ENCODE data around the gene AP5B1. TPM values are rescaled to one million over a fixed set of nuclear protein-coding genes. Genes with fewer than 3 reads are reported as not detected.

The AP5B1 gene
- total and polyA plus RNA-seq, 9 of the 15 experiments (the other 6 are each of a cell fraction or from before 2014, with no cell fraction given): 0.51 to 24.2 (median 5.1) TPM

DNA sequence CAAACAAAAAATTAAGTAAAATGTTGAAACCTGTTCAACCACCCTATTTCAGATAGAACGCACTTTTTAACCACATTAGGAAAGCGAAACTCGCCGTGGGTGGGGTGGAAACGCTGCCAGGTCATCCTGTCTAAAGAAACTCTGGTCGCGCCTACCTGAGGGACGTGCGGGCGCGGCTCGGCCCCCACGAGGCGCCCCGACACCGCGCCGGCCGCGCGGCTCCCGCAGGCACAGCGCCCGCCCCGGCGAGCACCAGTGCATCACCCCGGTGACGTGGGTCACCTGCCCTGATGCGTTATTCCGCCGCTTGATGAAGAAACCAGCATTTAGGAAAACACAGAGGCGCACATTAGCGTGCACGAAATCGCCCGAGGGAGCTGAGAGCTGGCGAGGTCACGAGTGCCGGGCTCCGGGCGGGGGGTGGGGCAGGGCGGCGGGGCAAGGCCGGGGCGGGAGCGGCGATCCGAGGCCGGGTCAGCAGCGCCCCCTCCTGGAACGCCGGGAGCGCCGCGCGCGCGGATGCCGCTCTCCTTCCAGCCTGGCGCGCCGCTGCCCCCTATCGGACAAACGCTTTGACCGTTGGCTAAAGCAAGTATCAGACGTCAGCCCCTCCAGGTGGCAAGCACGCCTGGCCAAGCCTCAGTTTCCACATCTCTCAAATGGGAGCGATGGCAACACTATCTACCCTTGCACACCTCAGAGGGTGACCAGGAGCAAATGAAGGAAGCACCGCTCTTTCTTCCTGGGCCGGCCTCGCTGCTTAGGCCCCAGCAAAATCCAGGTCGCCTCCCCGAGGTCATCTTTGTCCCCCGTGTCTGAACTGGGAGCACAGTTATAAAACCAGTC is 37.3 kb upstream of the AP5B1 start (continued):
- TF ChIP-seq, protein P1, sequence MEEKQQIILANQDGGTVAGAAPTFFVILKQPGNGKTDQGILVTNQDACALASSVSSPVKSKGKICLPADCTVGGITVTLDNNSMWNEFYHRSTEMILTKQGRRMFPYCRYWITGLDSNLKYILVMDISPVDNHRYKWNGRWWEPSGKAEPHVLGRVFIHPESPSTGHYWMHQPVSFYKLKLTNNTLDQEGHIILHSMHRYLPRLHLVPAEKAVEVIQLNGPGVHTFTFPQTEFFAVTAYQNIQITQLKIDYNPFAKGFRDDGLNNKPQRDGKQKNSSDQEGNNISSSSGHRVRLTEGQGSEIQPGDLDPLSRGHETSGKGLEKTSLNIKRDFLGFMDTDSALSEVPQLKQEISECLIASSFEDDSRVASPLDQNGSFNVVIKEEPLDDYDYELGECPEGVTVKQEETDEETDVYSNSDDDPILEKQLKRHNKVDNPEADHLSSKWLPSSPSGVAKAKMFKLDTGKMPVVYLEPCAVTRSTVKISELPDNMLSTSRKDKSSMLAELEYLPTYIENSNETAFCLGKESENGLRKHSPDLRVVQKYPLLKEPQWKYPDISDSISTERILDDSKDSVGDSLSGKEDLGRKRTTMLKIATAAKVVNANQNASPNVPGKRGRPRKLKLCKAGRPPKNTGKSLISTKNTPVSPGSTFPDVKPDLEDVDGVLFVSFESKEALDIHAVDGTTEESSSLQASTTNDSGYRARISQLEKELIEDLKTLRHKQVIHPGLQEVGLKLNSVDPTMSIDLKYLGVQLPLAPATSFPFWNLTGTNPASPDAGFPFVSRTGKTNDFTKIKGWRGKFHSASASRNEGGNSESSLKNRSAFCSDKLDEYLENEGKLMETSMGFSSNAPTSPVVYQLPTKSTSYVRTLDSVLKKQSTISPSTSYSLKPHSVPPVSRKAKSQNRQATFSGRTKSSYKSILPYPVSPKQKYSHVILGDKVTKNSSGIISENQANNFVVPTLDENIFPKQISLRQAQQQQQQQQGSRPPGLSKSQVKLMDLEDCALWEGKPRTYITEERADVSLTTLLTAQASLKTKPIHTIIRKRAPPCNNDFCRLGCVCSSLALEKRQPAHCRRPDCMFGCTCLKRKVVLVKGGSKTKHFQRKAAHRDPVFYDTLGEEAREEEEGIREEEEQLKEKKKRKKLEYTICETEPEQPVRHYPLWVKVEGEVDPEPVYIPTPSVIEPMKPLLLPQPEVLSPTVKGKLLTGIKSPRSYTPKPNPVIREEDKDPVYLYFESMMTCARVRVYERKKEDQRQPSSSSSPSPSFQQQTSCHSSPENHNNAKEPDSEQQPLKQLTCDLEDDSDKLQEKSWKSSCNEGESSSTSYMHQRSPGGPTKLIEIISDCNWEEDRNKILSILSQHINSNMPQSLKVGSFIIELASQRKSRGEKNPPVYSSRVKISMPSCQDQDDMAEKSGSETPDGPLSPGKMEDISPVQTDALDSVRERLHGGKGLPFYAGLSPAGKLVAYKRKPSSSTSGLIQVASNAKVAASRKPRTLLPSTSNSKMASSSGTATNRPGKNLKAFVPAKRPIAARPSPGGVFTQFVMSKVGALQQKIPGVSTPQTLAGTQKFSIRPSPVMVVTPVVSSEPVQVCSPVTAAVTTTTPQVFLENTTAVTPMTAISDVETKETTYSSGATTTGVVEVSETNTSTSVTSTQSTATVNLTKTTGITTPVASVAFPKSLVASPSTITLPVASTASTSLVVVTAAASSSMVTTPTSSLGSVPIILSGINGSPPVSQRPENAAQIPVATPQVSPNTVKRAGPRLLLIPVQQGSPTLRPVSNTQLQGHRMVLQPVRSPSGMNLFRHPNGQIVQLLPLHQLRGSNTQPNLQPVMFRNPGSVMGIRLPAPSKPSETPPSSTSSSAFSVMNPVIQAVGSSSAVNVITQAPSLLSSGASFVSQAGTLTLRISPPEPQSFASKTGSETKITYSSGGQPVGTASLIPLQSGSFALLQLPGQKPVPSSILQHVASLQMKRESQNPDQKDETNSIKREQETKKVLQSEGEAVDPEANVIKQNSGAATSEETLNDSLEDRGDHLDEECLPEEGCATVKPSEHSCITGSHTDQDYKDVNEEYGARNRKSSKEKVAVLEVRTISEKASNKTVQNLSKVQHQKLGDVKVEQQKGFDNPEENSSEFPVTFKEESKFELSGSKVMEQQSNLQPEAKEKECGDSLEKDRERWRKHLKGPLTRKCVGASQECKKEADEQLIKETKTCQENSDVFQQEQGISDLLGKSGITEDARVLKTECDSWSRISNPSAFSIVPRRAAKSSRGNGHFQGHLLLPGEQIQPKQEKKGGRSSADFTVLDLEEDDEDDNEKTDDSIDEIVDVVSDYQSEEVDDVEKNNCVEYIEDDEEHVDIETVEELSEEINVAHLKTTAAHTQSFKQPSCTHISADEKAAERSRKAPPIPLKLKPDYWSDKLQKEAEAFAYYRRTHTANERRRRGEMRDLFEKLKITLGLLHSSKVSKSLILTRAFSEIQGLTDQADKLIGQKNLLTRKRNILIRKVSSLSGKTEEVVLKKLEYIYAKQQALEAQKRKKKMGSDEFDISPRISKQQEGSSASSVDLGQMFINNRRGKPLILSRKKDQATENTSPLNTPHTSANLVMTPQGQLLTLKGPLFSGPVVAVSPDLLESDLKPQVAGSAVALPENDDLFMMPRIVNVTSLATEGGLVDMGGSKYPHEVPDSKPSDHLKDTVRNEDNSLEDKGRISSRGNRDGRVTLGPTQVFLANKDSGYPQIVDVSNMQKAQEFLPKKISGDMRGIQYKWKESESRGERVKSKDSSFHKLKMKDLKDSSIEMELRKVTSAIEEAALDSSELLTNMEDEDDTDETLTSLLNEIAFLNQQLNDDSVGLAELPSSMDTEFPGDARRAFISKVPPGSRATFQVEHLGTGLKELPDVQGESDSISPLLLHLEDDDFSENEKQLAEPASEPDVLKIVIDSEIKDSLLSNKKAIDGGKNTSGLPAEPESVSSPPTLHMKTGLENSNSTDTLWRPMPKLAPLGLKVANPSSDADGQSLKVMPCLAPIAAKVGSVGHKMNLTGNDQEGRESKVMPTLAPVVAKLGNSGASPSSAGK (IDR thresholded peaks at IDR 0.05): peak; percentile 36; the same call in 1 of the 2 replicates
- no peak for TF ChIP-seq ASH1L (IDR thresholded peaks at IDR 0.05; ENCODE audit: borderline replicate concordance, low read depth, partially characterized antibody)
- TF ChIP-seq SETDB1 (IDR thresholded peaks at IDR 0.05; ENCODE audit: low read length): no peak
- TF ChIP-seq HDAC1 (IDR thresholded peaks at IDR 0.05): peak in 1 of 2 experiments; percentile 49; a peak in 1 of 4 replicates
- TF ChIP-seq HMGXB4 (CRISPR knock-in tag; IDR thresholded peaks at IDR 0.05): peak; percentile 68; the same call in 1 of the 2 replicates
- TF ChIP-seq FOSL1 (tag; conservative IDR thresholded peaks at IDR 0.05): peak; percentile 46; the same call in 1 of the 2 replicates
- no peak for TF ChIP-seq NR2C2 (CRISPR knock-in tag; IDR thresholded peaks at IDR 0.05)
- peak; percentile 84 for TF ChIP-seq NR2C2 (tag; IDR thresholded peaks at IDR 0.05)
- TF ChIP-seq KAT7 (CRISPR knock-in tag; IDR thresholded peaks at IDR 0.05; ENCODE audit: borderline replicate concordance): peak; percentile 64
- no peak for TF ChIP-seq FOXA1 (IDR thresholded peaks at IDR 0.05; ENCODE audit: borderline replicate concordance)
- 0 out of 2 replicates have a peak, but pooled peaks have one; percentile 36 for TF ChIP-seq KLF6 (CRISPR knock-in tag; IDR thresholded peaks at IDR 0.05; ENCODE audit: borderline replicate concordance)
- peak; percentile 57 for TF ChIP-seq USF1 (CRISPR knock-in tag; IDR thresholded peaks at IDR 0.05)
- no peak for TF ChIP-seq ZNF140 (CRISPR knock-in tag; IDR thresholded peaks at IDR 0.05)
